CD4-positive, alpha-beta T cell treated with Interleukin-4 for 4 hours (primary cell): ENCODE measurements around the gene KANSL2.
"Not testable (repeated sequence)": the region's sequence is repeated elsewhere in the genome, so short reads cannot be mapped to it uniquely, and the experiment has no call there.

ENCODE experiments used
- DNase-seq: peaks from one replicate; pipeline ENCODE4 v3.0.0-alpha.2; 2020

The KANSL2 gene

GRCh38 chr12:48681710-48682532, at the start of gene KANSL2:
KANSL2 (minus strand) TSS chr12:48682238; CDS start chr12:48681632, 606 bp downstream.
- DNase-seq = peak; percentile 97

GRCh38 chr12:48728807-48729206, 46.8 kb upstream of the KANSL2 start:
- DNase-seq = no peak

GRCh38 chr12:48720737-48721136, 38.7 kb upstream of the KANSL2 start:
- not testable (repeated sequence) for DNase-seq

- DNase-seq = not testable (repeated sequence)
These were observed 38.1 kb upstream of the KANSL2 start for GRCh38 chr12:48720171-48720570.

- DNase-seq = not testable (repeated sequence)
These were observed 37.0 kb upstream of the KANSL2 start for GRCh38 chr12:48719002-48719401.

- DNase-seq = no peak
These were observed 35.2 kb upstream of the KANSL2 start for GRCh38 chr12:48717252-48717695.

GRCh38 chr12:48716493-48717251, 34.6 kb upstream of the KANSL2 start, which contains the start of gene CCNT1:
CCNT1 (minus strand) TSS chr12:48716707; CDS start chr12:48716675, 32 bp downstream.
- DNase-seq = peak; percentile 100

GRCh38 chr12:48716168-48716492, 34.1 kb upstream of the KANSL2 start:
- no peak for DNase-seq

- no peak for DNase-seq
These were observed 30.2 kb upstream of the KANSL2 start for GRCh38 chr12:48712209-48712608.

- DNase-seq = not testable (repeated sequence)
These were observed 16.8 kb upstream of the KANSL2 start for GRCh38 chr12:48698822-48699221.

- no peak for DNase-seq
These were observed 14.6 kb upstream of the KANSL2 start for GRCh38 chr12:48696626-48697025.

GRCh38 chr12:48695859-48696258, 13.8 kb upstream of the KANSL2 start:
- DNase-seq = no peak

- no peak for DNase-seq
These were observed 12.0 kb upstream of the KANSL2 start for GRCh38 chr12:48694038-48694437.

GRCh38 chr12:48693572-48693971, 11.5 kb upstream of the KANSL2 start:
- no peak for DNase-seq

- DNase-seq = no peak
These were observed 9.9 kb upstream of the KANSL2 start for GRCh38 chr12:48691826-48692487.

- no peak for DNase-seq
These were observed 9.0 kb upstream of the KANSL2 start for GRCh38 chr12:48690990-48691389.

GRCh38 chr12:48690436-48690835, 8.4 kb upstream of the KANSL2 start:
- no peak for DNase-seq

- no peak for DNase-seq
These were observed 6.8 kb upstream of the KANSL2 start for GRCh38 chr12:48688836-48689235.

- no peak for DNase-seq
These were observed 5.6 kb upstream of the KANSL2 start for GRCh38 chr12:48687592-48687991.

- DNase-seq = no peak
These were observed 4.7 kb upstream of the KANSL2 start for GRCh38 chr12:48686615-48687334.

GRCh38 chr12:48686037-48686595, 4.1 kb upstream of the KANSL2 start:
- DNase-seq = no peak

GRCh38 chr12:48683534-48683933, 1.5 kb upstream of the KANSL2 start:
- no peak for DNase-seq
